ENCODE measurements around the gene CHMP6. TPM values are rescaled to one million over a fixed set of nuclear protein-coding genes. Genes with fewer than 3 reads are reported as not detected.

Gene CHMP6
- 10 to 100 TPM; 18.6 to 30.2 (median 27.7) TPM for total RNA-seq

- DNase-seq (ENCODE audit: low spot score in 2 of 2): peak in 1 of 2 donors; percentile 55
- intact Hi-C loops (cut with DNase I; ENCODE audit: low total_unique reads): no loop called here
- TF ChIP-seq CTCF (IDR thresholded peaks at IDR 0.05) (peak in 2 of 3 donors; percentile 20 to 35), POLR2AphosphoS5 (IDR thresholded peaks at IDR 0.05) (peak in 2 of 3 donors; percentile 8 to 60), POLR2A (IDR thresholded peaks at IDR 0.05) (no peak)
- Histone ChIP-seq H3K36me3 (no peaks in the 10 kb centered on the region), H3K27ac (peak within 1 kb of the TSS; percentile 61 to 68), H3K9me3 (no peaks in the 10 kb centered on the region), H3K27me3 (no peaks in the 10 kb centered on the region), H3K4me3 (peak within 1 kb of the TSS; percentile 85 to 98 (median 93)), H3K4me1 (peaks cover 0 to 11% of the 10 kb centered on the region in 2 donors)
These were observed at the start of gene CHMP6 for GRCh38 chr17:80991645-80992076. TSS of gene CHMP6 (plus strand) at chr17:80991841. CDS start at chr17:80991919, 78 bp downstream.

- H3K4me3 ChIP-seq: no peak overlapping the region
- H3K36me3 ChIP-seq: no peaks in the 10 kb centered on the region
- DNase-seq (ENCODE audit: low spot score in 2 of 2): peak; percentile 87 to 91
- no peaks in the 10 kb centered on the region for H3K27me3 ChIP-seq
- H3K4me1 ChIP-seq: peaks cover 0 to 11% of the 10 kb centered on the region in 2 donors
- peak overlapping the region in 1 of 2 donors; percentile 22 for H3K27ac ChIP-seq
- no peaks in the 10 kb centered on the region for H3K9me3 ChIP-seq
- intact Hi-C loops (cut with DNase I; ENCODE audit: low total_unique reads): no loop called here
- TF ChIP-seq CTCF (IDR thresholded peaks at IDR 0.05) (no peak), POLR2AphosphoS5 (IDR thresholded peaks at IDR 0.05) (peak in 1 of 3 donors; percentile 66), POLR2A (IDR thresholded peaks at IDR 0.05) (no peak)
These were observed 49.0 kb upstream of the CHMP6 start for GRCh38 chr17:80942423-80943345.

- TF ChIP-seq POLR2AphosphoS5 (IDR thresholded peaks at IDR 0.05) (no peak), POLR2A (IDR thresholded peaks at IDR 0.05) (no peak), CTCF (IDR thresholded peaks at IDR 0.05) (no peak)
- Histone ChIP-seq H3K27ac (peak overlapping the region in 1 of 2 donors; percentile 22), H3K4me1 (peaks cover 0 to 11% of the 10 kb centered on the region in 2 donors), H3K36me3 (no peaks in the 10 kb centered on the region), H3K4me3 (no peak overlapping the region), H3K9me3 (no peaks in the 10 kb centered on the region), H3K27me3 (no peaks in the 10 kb centered on the region)
- intact Hi-C loops (cut with DNase I; ENCODE audit: low total_unique reads): no loop called here
- DNase-seq (ENCODE audit: low spot score in 2 of 2): no peak
These were observed 48.1 kb upstream of the CHMP6 start for GRCh38 chr17:80943346-80944145.

GRCh38 chr17:80944326-80944725 is 47.3 kb upstream of the CHMP6 start:
- H3K27ac ChIP-seq: no peak overlapping the region
- TF ChIP-seq POLR2AphosphoS5 (IDR thresholded peaks at IDR 0.05) (no peak), CTCF (IDR thresholded peaks at IDR 0.05) (no peak), POLR2A (IDR thresholded peaks at IDR 0.05) (no peak)
- H3K4me1 ChIP-seq: peaks cover 0 to 11% of the 10 kb centered on the region in 2 donors
- H3K36me3 ChIP-seq: no peaks in the 10 kb centered on the region
- no peak for DNase-seq (ENCODE audit: low spot score in 2 of 2)
- intact Hi-C loops (cut with DNase I; ENCODE audit: low total_unique reads): no loop called here
- no peaks in the 10 kb centered on the region for H3K27me3 ChIP-seq
- no peaks in the 10 kb centered on the region for H3K9me3 ChIP-seq
- no peak overlapping the region for H3K4me3 ChIP-seq

All from breast epithelium (tissue), 4 donors.